ENCODE results near the gene MACROD2. TPM values are rescaled to one million over a fixed set of nuclear protein-coding genes. Genes with fewer than 3 reads are reported as not detected.

MACROD2 gene
- total RNA-seq, 1 experiment from 2014 or later, result 1.5 TPM

DNA sequence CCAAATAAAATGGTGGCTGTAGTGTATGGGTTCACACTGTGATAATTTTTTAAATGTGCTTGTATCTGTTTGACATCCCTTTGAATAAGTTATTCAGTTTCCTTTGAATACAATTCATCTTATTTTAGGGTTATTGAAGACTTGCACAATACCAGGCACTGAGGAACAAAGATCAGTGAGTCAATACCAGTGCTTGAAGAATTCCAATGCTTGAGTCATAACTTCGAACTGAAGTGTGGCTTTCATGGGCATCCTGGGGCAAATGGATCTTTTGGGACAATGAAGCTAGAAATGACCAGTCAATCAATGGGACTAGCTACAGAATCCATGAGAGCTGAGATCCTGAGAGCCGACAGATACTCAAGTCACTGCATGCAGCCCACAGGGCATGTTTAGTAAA lies 692.0 kb downstream of the MACROD2 start:
- H3K4me3 ChIP-seq (ENCODE audit: insufficient read depth, low read depth, low read length), result no peak overlapping the region
- no peak for DNase-seq
- no peaks in the 10 kb centered on the region for H3K36me3 ChIP-seq (replicated peaks; ENCODE audit: control insufficient read depth, insufficient read depth, low read length)
- no peaks in the 10 kb centered on the region for H3K27me3 ChIP-seq (ENCODE audit: control insufficient read depth, insufficient read depth, low read length)

DNA sequence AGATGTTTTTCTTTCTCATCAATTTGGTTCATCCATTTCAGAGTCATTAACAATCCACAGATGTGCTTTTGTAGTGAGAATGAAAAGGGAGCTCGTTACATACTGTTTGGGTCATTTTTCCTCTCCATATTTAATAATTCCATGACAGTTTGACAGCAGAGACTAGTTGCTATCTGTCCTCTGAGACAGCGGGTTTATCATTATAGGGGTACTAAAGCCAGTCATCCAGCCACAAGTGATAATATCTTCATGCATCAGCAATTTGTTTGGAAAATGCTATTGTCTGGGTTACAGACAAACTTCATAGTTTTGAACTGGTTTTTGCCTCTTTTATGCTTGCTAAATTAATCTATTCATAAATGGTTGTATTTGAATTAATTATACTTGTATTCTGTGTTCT lies 692.7 kb downstream of the MACROD2 start:
- H3K27me3 ChIP-seq (ENCODE audit: control insufficient read depth, insufficient read depth, low read length), result no peaks in the 10 kb centered on the region
- H3K36me3 ChIP-seq (replicated peaks; ENCODE audit: control insufficient read depth, insufficient read depth, low read length), result no peaks in the 10 kb centered on the region
- H3K4me3 ChIP-seq (ENCODE audit: insufficient read depth, low read depth, low read length), result no peak overlapping the region
- DNase-seq, result no peak

DNA sequence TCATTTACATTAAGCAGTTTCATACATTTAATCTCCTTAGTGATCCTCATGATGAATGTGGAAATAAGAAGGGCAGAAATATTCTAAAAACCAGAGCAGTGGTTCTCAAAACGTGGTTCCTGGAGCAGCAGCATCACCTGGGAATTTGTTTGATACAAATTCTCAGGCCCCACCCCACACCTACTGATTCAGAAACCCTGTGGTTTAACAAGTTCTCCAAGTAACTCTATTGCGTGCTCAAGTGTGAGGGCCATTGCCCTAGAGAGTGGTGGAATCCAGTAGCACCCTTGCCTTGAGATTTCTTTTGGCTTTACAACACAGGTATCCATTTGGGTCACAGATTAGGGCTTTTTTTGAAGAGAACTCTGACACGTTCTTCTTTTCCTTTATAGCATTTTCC lies 696.7 kb downstream of the MACROD2 start:
- H3K4me3 ChIP-seq (ENCODE audit: insufficient read depth, low read depth, low read length), result no peak overlapping the region
- no peaks in the 10 kb centered on the region for H3K36me3 ChIP-seq (replicated peaks; ENCODE audit: control insufficient read depth, insufficient read depth, low read length)
- DNase-seq, result no peak
- no peaks in the 10 kb centered on the region for H3K27me3 ChIP-seq (ENCODE audit: control insufficient read depth, insufficient read depth, low read length)

DNA sequence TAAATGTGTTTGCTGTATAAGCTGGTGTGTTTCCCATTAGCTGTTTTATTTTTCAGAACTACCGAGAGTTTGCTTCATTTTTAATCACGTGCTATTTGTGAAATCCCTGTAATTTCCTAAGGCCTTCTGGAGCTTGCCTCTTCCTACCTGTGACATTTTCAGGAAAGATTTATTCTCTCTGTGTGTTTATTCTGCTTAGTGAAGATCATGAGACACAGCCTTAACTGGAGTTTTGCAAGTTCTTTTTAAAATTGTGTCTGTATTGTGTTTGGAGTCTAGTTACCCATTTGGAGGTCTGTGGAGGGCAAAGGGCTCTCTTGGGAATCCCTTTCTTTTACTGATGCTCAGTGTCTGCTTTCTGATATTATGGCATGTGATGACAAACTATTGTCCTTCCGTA lies 701.2 kb downstream of the MACROD2 start:
- Histone ChIP-seq H3K36me3 (replicated peaks; ENCODE audit: control insufficient read depth, insufficient read depth, low read length) (no peaks in the 10 kb centered on the region), H3K4me3 (ENCODE audit: insufficient read depth, low read depth, low read length) (no peak overlapping the region), H3K27me3 (ENCODE audit: control insufficient read depth, insufficient read depth, low read length) (no peaks in the 10 kb centered on the region)
- no peak for DNase-seq

DNA sequence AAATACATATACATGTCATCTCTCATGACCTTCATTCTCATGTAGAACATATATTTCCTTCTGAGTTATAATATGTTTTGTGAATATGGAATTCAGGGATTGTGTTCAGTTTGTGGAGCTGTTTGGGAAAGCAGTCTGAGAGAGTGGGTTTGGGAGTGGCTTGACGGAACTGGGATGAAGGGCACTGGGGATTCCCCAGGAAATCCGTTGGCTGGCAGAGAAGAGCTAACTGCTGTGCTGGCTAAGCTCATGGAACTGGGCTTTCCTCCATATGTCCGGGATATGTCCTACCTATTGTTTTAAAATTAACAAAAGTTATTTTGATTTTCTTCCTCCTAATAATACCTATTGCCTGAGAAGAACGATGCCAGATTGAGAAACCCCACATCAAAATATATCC lies 701.6 kb downstream of the MACROD2 start:
- Histone ChIP-seq H3K27me3 (ENCODE audit: control insufficient read depth, insufficient read depth, low read length) (no peaks in the 10 kb centered on the region), H3K36me3 (replicated peaks; ENCODE audit: control insufficient read depth, insufficient read depth, low read length) (no peaks in the 10 kb centered on the region), H3K4me3 (ENCODE audit: insufficient read depth, low read depth, low read length) (no peak overlapping the region)
- no peak for DNase-seq

DNA sequence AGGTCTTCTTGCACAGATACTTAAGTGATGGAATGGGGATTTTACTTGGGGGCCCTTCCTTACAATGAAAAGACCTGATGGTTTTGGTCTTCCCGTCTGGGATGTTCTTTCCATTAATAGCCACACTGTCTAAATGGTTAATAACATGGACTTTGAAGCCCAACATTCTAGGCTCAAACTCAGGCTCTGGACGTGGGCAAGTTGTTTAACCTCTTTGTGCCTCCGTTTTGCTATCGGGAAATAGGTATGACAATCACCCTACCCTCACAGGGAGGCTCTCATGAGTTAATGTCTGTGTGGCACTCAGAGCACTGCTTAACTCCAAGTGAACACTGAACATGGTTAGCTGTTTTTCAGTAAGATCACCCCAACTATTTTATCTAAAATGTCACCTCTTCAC lies 702.8 kb downstream of the MACROD2 start:
- no peak for DNase-seq
- Histone ChIP-seq H3K27me3 (ENCODE audit: control insufficient read depth, insufficient read depth, low read length) (no peaks in the 10 kb centered on the region), H3K36me3 (replicated peaks; ENCODE audit: control insufficient read depth, insufficient read depth, low read length) (no peaks in the 10 kb centered on the region), H3K4me3 (ENCODE audit: insufficient read depth, low read depth, low read length) (no peak overlapping the region)

DNA sequence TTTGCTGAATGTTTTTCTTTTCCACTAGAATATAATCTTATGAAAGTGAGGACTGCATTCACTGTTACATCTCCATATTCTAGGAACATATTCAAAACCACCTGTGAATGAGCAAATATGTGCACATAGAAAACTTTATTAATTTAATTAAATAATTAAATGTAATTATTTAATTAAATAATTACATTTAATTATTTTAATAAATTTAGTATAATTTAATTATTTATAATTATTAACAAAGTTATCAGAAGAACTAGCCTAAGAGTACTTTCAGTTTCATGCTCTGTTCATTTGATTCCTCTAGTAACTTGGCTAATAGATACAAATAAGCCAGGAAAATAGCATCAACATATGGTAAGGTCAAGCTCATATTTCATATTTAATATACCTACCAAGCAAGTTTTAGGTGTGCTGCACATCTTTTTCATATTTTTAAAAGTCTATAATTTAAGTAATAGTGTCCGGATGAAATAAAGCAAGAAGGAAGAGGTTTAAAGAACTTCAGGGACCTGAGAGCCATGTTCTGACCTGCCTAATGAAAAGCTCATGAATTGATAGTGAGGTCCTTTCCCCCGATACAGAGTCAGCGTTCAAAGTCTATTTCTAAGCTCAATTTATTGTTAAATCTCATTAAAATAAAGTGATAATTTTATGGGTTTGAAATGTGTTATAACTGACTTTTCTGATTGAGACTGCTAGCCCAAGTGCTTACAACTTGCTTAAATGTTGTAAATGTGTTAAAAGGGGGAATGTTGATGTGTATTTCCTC lies 703.5 kb downstream of the MACROD2 start:
- Histone ChIP-seq H3K27me3 (ENCODE audit: control insufficient read depth, insufficient read depth, low read length) (no peaks in the 10 kb centered on the region), H3K36me3 (replicated peaks; ENCODE audit: control insufficient read depth, insufficient read depth, low read length) (no peaks in the 10 kb centered on the region), H3K4me3 (ENCODE audit: insufficient read depth, low read depth, low read length) (no peak overlapping the region)
- no peak for DNase-seq

- no peak for DNase-seq
- no peaks in the 10 kb centered on the region for H3K27me3 ChIP-seq (ENCODE audit: control insufficient read depth, insufficient read depth, low read length)
- no peaks in the 10 kb centered on the region for H3K36me3 ChIP-seq (replicated peaks; ENCODE audit: control insufficient read depth, insufficient read depth, low read length)
- H3K4me3 ChIP-seq (ENCODE audit: insufficient read depth, low read depth, low read length), result no peak overlapping the region
Observed at GRCh38 chr20:14700639-14700960, 705.3 kb downstream of the MACROD2 start.

GRCh38 chr20:14701326-14701725 lies 706.0 kb downstream of the MACROD2 start:
- no peak for DNase-seq
- no peaks in the 10 kb centered on the region for H3K36me3 ChIP-seq (replicated peaks; ENCODE audit: control insufficient read depth, insufficient read depth, low read length)
- no peaks in the 10 kb centered on the region for H3K27me3 ChIP-seq (ENCODE audit: control insufficient read depth, insufficient read depth, low read length)
- no peak overlapping the region for H3K4me3 ChIP-seq (ENCODE audit: insufficient read depth, low read depth, low read length)

DNA sequence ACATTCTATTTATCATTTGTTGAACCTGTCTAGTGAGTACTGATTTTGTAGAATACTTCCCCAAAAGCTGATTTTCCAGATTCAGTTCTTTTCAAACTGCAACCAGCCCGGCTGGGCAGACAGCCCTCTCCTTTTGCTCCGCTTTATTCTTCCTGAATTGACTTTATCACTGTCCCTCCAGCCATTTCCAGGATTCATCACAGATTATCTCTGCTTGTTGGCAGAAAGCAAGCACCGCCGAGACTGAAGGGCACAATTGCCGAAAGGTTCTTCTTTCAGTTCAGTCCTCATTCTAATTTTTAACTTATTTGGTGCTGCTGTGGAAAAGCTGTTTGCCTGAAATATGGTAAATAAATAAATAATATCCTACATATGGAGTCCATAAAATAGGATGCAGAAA lies 711.2 kb downstream of the MACROD2 start:
- no peaks in the 10 kb centered on the region for H3K27me3 ChIP-seq (ENCODE audit: control insufficient read depth, insufficient read depth, low read length)
- DNase-seq, result no peak
- H3K36me3 ChIP-seq (replicated peaks; ENCODE audit: control insufficient read depth, insufficient read depth, low read length), result no peaks in the 10 kb centered on the region
- no peak overlapping the region for H3K4me3 ChIP-seq (ENCODE audit: insufficient read depth, low read depth, low read length)

DNA sequence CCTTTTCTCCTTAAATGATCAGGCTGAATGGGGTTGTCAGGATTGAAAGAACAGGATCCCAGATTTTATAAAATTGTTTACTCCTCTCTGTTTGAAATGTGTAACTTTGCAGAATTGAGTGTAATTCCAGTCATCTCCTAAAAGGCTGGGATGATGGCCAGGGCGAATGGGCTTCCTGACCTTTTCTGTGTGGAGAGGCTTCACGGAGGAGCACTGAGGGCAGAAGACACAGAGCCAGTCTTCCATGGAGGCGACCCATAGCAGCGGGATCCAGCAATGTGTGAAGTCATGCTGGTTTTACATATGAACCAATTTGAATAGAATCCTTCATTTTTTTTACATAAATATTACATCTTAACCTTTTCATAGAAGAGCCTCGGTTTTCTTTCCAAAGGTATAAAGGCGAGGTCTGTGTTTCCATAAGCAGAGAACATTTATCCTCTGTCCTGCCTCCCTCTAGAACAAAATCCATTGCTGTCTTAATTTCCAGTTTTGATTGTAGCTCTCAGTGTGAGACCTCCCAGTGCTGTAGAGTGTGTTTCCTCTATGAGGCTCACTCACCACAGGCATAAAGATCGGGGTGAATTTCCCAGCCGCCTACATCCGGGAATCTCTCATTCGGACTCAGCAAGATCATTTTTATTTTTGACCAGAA lies 711.8 kb downstream of the MACROD2 start:
- Histone ChIP-seq H3K27me3 (ENCODE audit: control insufficient read depth, insufficient read depth, low read length) (no peaks in the 10 kb centered on the region), H3K36me3 (replicated peaks; ENCODE audit: control insufficient read depth, insufficient read depth, low read length) (no peaks in the 10 kb centered on the region), H3K4me3 (ENCODE audit: insufficient read depth, low read depth, low read length) (no peak overlapping the region)
- no peak for DNase-seq

- Histone ChIP-seq H3K4me3 (ENCODE audit: insufficient read depth, low read depth, low read length) (no peak overlapping the region), H3K27me3 (ENCODE audit: control insufficient read depth, insufficient read depth, low read length) (no peaks in the 10 kb centered on the region), H3K36me3 (replicated peaks; ENCODE audit: control insufficient read depth, insufficient read depth, low read length) (no peaks in the 10 kb centered on the region)
- no peak for DNase-seq
Observed at GRCh38 chr20:14707865-14708596, 712.7 kb downstream of the MACROD2 start.

GRCh38 chr20:14709439-14709838 lies 714.1 kb downstream of the MACROD2 start:
- no peak for DNase-seq
- no peaks in the 10 kb centered on the region for H3K36me3 ChIP-seq (replicated peaks; ENCODE audit: control insufficient read depth, insufficient read depth, low read length)
- H3K27me3 ChIP-seq (ENCODE audit: control insufficient read depth, insufficient read depth, low read length), result no peaks in the 10 kb centered on the region
- H3K4me3 ChIP-seq (ENCODE audit: insufficient read depth, low read depth, low read length), result no peak overlapping the region

GRCh38 chr20:14710951-14711350 lies 715.6 kb downstream of the MACROD2 start:
- Histone ChIP-seq H3K27me3 (ENCODE audit: control insufficient read depth, insufficient read depth, low read length) (no peaks in the 10 kb centered on the region), H3K36me3 (replicated peaks; ENCODE audit: control insufficient read depth, insufficient read depth, low read length) (no peaks in the 10 kb centered on the region), H3K4me3 (ENCODE audit: insufficient read depth, low read depth, low read length) (no peak overlapping the region)
- no peak for DNase-seq

DNA sequence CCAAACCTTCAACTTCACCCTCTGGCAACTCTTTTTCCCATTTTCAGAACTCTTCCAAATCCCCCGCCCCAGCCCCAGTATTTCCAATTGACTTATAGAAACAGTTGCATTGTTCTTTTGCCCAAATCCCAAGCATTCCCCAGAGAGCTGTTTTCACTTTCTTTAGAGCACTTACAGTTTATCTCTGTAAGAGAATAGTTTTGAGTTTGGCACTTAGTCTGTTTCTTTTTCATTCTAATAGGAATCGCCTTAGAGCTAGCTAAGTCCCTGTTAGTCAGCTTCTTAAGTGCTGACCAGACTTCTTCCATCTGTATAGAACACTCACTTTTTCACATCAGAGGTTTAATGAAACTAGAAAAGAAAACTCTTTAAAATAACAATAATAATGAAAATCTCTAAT lies 716.3 kb downstream of the MACROD2 start:
- Histone ChIP-seq H3K27me3 (ENCODE audit: control insufficient read depth, insufficient read depth, low read length) (no peaks in the 10 kb centered on the region), H3K4me3 (ENCODE audit: insufficient read depth, low read depth, low read length) (no peak overlapping the region), H3K36me3 (replicated peaks; ENCODE audit: control insufficient read depth, insufficient read depth, low read length) (no peaks in the 10 kb centered on the region)
- no peak for DNase-seq

All from H7 (cell line).